ENCODE measurements around the gene UBAP1L.

UBAP1L gene

GRCh38 chr15:65067645-65068402, 47.2 kb downstream of the UBAP1L start, which contains the start of gene RASL12:
TSS of gene RASL12 (minus strand) at chr15:65067991. CDS start at chr15:65067835, 156 bp downstream.
- Histone ChIP-seq H3K27me3 (replicated peaks) (peaks cover 17% of the 10 kb centered on the region), H3K4me3 (ENCODE audit: low read depth, low read length) (no peak within 1 kb of the TSS), H3K27ac (no peak within 1 kb of the TSS), H3K36me3 (replicated peaks) (no peaks in the 10 kb centered on the region)
- no peak for DNase-seq
- in situ Hi-C loops (cut with HindIII; ENCODE audit: low pct_ligation_motif_present, low sequenced_read_pairs), result no loop called here
- no peak for TF ChIP-seq CTCF (IDR thresholded peaks at IDR 0.05; ENCODE audit: low read depth, low read length, missing control alignments)

- Histone ChIP-seq H3K4me3 (ENCODE audit: low read depth, low read length) (no peak overlapping the region), H3K27ac (no peak overlapping the region), H3K27me3 (replicated peaks) (peaks cover 17% of the 10 kb centered on the region), H3K36me3 (replicated peaks) (no peaks in the 10 kb centered on the region)
- no peak for TF ChIP-seq CTCF (IDR thresholded peaks at IDR 0.05; ENCODE audit: low read depth, low read length, missing control alignments)
- in situ Hi-C loops (cut with HindIII; ENCODE audit: low pct_ligation_motif_present, low sequenced_read_pairs), result no loop called here
- DNase-seq, result no peak
Measured at GRCh38 chr15:65067317-65067644, 47.7 kb downstream of the UBAP1L start.

- no peak for DNase-seq
- Histone ChIP-seq H3K36me3 (replicated peaks) (no peaks in the 10 kb centered on the region), H3K27me3 (replicated peaks) (peaks cover 17% of the 10 kb centered on the region), H3K4me3 (ENCODE audit: low read depth, low read length) (no peak overlapping the region), H3K27ac (no peak overlapping the region)
- in situ Hi-C loops (cut with HindIII; ENCODE audit: low pct_ligation_motif_present, low sequenced_read_pairs), result no loop called here
- no peak for TF ChIP-seq CTCF (IDR thresholded peaks at IDR 0.05; ENCODE audit: low read depth, low read length, missing control alignments)
Measured at GRCh38 chr15:65066635-65067316, 48.2 kb downstream of the UBAP1L start.

- in situ Hi-C loops (cut with HindIII; ENCODE audit: low pct_ligation_motif_present, low sequenced_read_pairs), result no loop called here
Measured at GRCh38 chr15:65066001-65066634, 48.9 kb downstream of the UBAP1L start.

GRCh38 chr15:65062726-65063125, 52.3 kb downstream of the UBAP1L start:
- Histone ChIP-seq H3K27me3 (replicated peaks) (peaks cover 14% of the 10 kb centered on the region), H3K36me3 (replicated peaks) (no peaks in the 10 kb centered on the region), H3K27ac (no peak overlapping the region), H3K4me3 (ENCODE audit: low read depth, low read length) (no peak overlapping the region)
- DNase-seq, result no peak
- no peak for TF ChIP-seq CTCF (IDR thresholded peaks at IDR 0.05; ENCODE audit: low read depth, low read length, missing control alignments)
- in situ Hi-C loops (cut with HindIII; ENCODE audit: low pct_ligation_motif_present, low sequenced_read_pairs), result no loop called here

More at GRCh38 chr15:65066001-65066634, 48.9 kb downstream of the UBAP1L start:
- H3K36me3 ChIP-seq (replicated peaks), result no peaks in the 10 kb centered on the region
- peaks cover 17% of the 10 kb centered on the region for H3K27me3 ChIP-seq (replicated peaks)
- TF ChIP-seq CTCF (IDR thresholded peaks at IDR 0.05; ENCODE audit: low read depth, low read length, missing control alignments), result no peak
- H3K4me3 ChIP-seq (ENCODE audit: low read depth, low read length), result no peak overlapping the region
- peak; percentile 13 for DNase-seq
- no peak overlapping the region for H3K27ac ChIP-seq

All from brain microvascular endothelial cell (primary cell).